Neuron (in vitro differentiated cells): ENCODE data around the gene OSBPL2.

ENCODE experiments used
- H2AFZ ChIP-seq: one replicate; pipeline ENCODE4 v1.6.1; 2013; ENCODE audit warnings: low read depth, mild to moderate bottlenecking, inconsistent platforms, low read length, moderate library complexity
- H3K27me3 ChIP-seq: one replicate; pipeline ENCODE4 v1.6.1; 2013; ENCODE audit warnings: low read length; ENCODE audit not compliant: insufficient read depth
- H3K36me3 ChIP-seq: one replicate; pipeline ENCODE4 v1.6.1; 2013; ENCODE audit warnings: low read length; ENCODE audit not compliant: insufficient read depth
- H3K4me1 ChIP-seq: one replicate; pipeline ENCODE4 v1.6.1; 2013; ENCODE audit warnings: low read length; ENCODE audit not compliant: insufficient read depth
- H3K4me3 ChIP-seq: 2 replicates; pipeline ENCODE4 v1.5.1; 2013; ENCODE audit warnings: mild to moderate bottlenecking, low read length, moderate library complexity
- H3K9me3 ChIP-seq: one replicate; pipeline ENCODE4 v1.6.1; 2013; ENCODE audit warnings: low read length

OSBPL2 gene

GRCh38 chr20:62294516-62294915 lies 56.2 kb downstream of the OSBPL2 start:
- H3K36me3 ChIP-seq = peaks cover 60% of the 10 kb centered on the region
- no peaks in the 10 kb centered on the region for H3K9me3 ChIP-seq
- H2AFZ ChIP-seq = no peak overlapping the region
- no peak overlapping the region for H3K4me3 ChIP-seq
- H3K27me3 ChIP-seq = no peaks in the 10 kb centered on the region
- H3K4me1 ChIP-seq = no peaks in the 10 kb centered on the region

- Histone ChIP-seq H3K27me3 (no peaks in the 10 kb centered on the region), H3K4me3 (no peak overlapping the region), H3K9me3 (no peaks in the 10 kb centered on the region), H3K36me3 (peaks cover 46% of the 10 kb centered on the region), H3K4me1 (no peaks in the 10 kb centered on the region), H2AFZ (no peak overlapping the region)
These were observed 58.6 kb downstream of the OSBPL2 start for GRCh38 chr20:62296724-62297448.

- H3K36me3 ChIP-seq = peaks cover 41% of the 10 kb centered on the region
- no peak overlapping the region for H3K4me3 ChIP-seq
These were observed 59.3 kb downstream of the OSBPL2 start for GRCh38 chr20:62297449-62298227.

GRCh38 chr20:62298577-62299249 lies 60.4 kb downstream of the OSBPL2 start:
- Histone ChIP-seq H3K4me3 (no peak overlapping the region), H3K27me3 (no peaks in the 10 kb centered on the region), H3K36me3 (peaks cover 37% of the 10 kb centered on the region), H2AFZ (no peak overlapping the region), H3K4me1 (peaks cover 6% of the 10 kb centered on the region), H3K9me3 (no peaks in the 10 kb centered on the region)

More at GRCh38 chr20:62297449-62298227, 59.3 kb downstream of the OSBPL2 start:
- Histone ChIP-seq H3K27me3 (no peaks in the 10 kb centered on the region), H3K4me1 (peaks cover 3% of the 10 kb centered on the region), H3K9me3 (no peaks in the 10 kb centered on the region), H2AFZ (no peak overlapping the region)

- no peaks in the 10 kb centered on the region for H3K9me3 ChIP-seq
- no peak overlapping the region for H2AFZ ChIP-seq
- H3K27me3 ChIP-seq = no peaks in the 10 kb centered on the region
- H3K36me3 ChIP-seq = peaks cover 36% of the 10 kb centered on the region
- H3K4me3 ChIP-seq = no peak overlapping the region
- H3K4me1 ChIP-seq = peaks cover 16% of the 10 kb centered on the region
These were observed 61.4 kb downstream of the OSBPL2 start for GRCh38 chr20:62299666-62300236.

- Histone ChIP-seq H3K4me3 (no peak overlapping the region), H3K9me3 (no peaks in the 10 kb centered on the region), H2AFZ (no peak overlapping the region), H3K4me1 (peaks cover 17% of the 10 kb centered on the region), H3K36me3 (peaks cover 38% of the 10 kb centered on the region), H3K27me3 (no peaks in the 10 kb centered on the region)
These were observed 62.0 kb downstream of the OSBPL2 start for GRCh38 chr20:62300319-62300718.

- H3K4me1 ChIP-seq = peaks cover 17% of the 10 kb centered on the region
- no peak overlapping the region for H2AFZ ChIP-seq
- H3K27me3 ChIP-seq = no peaks in the 10 kb centered on the region
- H3K4me3 ChIP-seq = no peak overlapping the region
- H3K36me3 ChIP-seq = peaks cover 35% of the 10 kb centered on the region
- no peaks in the 10 kb centered on the region for H3K9me3 ChIP-seq
These were observed 62.9 kb downstream of the OSBPL2 start for GRCh38 chr20:62301111-62301668.

- Histone ChIP-seq H3K27me3 (no peaks in the 10 kb centered on the region), H3K9me3 (no peaks in the 10 kb centered on the region), H3K4me3 (peak overlapping the region; percentile 91), H3K36me3 (peaks cover 37% of the 10 kb centered on the region), H2AFZ (peak overlapping the region; percentile 33), H3K4me1 (peaks cover 17% of the 10 kb centered on the region)
These were observed 63.5 kb downstream of the OSBPL2 start for GRCh38 chr20:62301773-62302340.

- H3K4me1 ChIP-seq = peaks cover 17% of the 10 kb centered on the region
- H3K36me3 ChIP-seq = peaks cover 38% of the 10 kb centered on the region
- peak within 1 kb of the TSS; percentile 91 for H3K4me3 ChIP-seq
- peak within 1 kb of the TSS; percentile 33 for H2AFZ ChIP-seq
- no peaks in the 10 kb centered on the region for H3K9me3 ChIP-seq
- no peaks in the 10 kb centered on the region for H3K27me3 ChIP-seq
These were observed 64.2 kb downstream of the OSBPL2 start, which contains the start of gene ADRM1 for GRCh38 chr20:62302341-62303061. TSS of gene ADRM1 (plus strand) at chr20:62302997. CDS start at chr20:62303569, 572 bp downstream.

GRCh38 chr20:62303062-62303339 lies 64.7 kb downstream of the OSBPL2 start:
- Histone ChIP-seq H2AFZ (no peak overlapping the region), H3K4me1 (peaks cover 17% of the 10 kb centered on the region), H3K4me3 (peak overlapping the region; percentile 91), H3K9me3 (no peaks in the 10 kb centered on the region), H3K36me3 (peaks cover 43% of the 10 kb centered on the region), H3K27me3 (no peaks in the 10 kb centered on the region)

GRCh38 chr20:62303340-62304226 lies 65.3 kb downstream of the OSBPL2 start:
- no peaks in the 10 kb centered on the region for H3K27me3 ChIP-seq
- peaks cover 17% of the 10 kb centered on the region for H3K4me1 ChIP-seq
- H2AFZ ChIP-seq = no peak overlapping the region
- peak overlapping the region; percentile 91 for H3K4me3 ChIP-seq
- H3K9me3 ChIP-seq = no peaks in the 10 kb centered on the region
- H3K36me3 ChIP-seq = peaks cover 47% of the 10 kb centered on the region
